NCI-H82 treated with DMSO at 0.1 percent for 48 hours (cell line): ENCODE results near the gene SPHK2.
"Not testable (repeated sequence)": the region's sequence is repeated elsewhere in the genome, so short reads cannot be mapped to it uniquely, and the experiment has no call there.

Experiments used
- DNase-seq: peaks from one replicate; lab custom pipeline; 2025; ENCODE audit not compliant: unreplicated experiment; lab: John Stamatoyannopoulos, UW

Gene SPHK2

DNA sequence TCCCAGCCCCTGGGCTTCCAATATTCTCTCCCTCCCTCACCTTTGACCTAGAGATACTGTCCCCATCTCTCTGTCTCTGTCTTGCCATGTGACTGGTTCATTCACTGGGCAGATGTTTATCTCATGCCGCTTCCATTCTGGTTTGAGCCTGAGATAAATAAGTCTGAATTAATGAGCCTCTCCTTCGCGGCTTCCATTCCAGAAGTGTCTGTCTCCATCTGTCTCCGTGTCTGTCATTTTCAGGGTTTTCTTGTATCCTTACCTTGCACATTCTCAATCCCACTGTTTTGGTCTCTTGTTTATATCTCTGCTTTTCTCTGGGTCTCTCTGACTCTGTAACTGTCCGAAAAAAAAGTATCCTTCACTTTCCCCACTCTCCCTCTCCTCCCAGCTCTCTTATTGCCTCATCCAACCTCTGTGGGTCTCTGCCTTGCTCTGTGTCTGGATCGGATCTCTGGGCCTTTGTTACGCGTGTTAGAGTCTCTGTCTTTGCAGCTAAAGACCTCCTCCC is 4.3 kb downstream of the SPHK2 start:
- no peak for DNase-seq

DNA sequence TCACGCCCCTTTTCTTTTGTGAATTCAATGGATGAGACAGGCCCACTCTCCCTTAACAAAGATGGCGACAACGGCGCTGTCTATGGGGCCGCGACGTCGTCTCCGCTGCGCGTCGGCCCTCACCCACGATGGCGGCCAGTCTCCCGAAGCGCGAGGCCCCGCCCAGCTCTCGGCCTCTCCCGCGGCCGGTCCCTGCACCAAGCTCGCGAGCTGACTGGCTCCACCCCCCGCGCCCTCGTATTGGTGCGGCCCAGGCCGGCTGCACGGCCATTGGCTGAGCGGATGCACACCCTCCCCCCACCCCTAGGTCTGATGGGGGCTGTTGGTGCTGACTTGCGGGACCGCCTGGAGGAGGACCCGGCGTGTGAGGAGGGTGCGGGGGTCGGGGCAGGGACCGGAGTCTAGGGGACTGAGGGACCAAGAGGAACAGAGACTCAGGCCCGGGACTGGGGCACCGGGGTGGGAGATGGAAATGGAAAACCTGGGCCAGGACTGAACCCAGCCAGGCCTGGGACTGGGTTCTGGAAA is 4.8 kb downstream of the SPHK2 start:
- peak; percentile 95 for DNase-seq

DNA sequence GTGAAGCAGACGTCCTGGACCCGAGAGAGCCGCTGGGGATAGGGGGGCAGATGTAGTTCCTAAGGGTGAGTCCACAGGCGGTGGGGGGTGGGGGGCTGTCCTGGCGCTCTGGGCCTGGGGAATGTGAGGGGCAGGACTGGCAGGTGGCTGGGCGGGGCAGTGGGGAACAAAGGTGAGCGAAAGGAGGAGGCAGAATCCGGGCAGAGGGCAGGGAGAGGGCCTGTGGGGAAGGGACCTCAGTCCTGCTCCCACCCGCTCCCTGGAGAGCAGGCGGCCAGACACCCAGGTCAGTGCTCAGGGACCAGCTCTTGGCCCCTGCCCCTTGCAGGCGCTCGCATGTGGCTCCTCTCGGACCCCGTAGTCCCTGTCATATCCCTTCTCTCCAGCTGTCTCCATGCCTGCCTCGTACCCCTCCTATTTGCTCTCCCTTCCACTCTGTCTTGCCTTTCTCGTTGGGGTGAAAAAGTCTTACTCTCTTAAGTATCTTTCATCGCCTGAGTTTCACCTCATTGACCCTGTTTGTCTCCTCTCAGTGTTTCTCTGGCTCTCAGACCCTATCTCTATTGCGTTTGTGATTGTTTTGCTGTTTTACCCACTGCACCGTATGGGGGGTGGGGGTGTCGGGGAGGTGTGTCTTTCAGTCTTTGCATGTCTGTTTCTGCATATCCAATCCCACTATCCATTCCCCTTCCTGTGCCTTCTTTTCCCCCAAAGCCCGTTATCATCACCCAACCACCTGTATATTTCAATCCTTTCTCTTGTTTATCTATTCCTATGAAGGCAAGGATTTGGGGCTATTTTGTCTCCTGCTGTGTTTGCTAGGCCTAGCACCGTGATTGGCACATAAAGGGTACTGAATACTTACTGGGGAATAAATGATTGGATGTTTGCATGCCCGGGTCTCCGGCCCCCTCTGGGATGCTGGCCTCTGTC is 5.8 kb downstream of the SPHK2 start:
- DNase-seq: no peak

DNA sequence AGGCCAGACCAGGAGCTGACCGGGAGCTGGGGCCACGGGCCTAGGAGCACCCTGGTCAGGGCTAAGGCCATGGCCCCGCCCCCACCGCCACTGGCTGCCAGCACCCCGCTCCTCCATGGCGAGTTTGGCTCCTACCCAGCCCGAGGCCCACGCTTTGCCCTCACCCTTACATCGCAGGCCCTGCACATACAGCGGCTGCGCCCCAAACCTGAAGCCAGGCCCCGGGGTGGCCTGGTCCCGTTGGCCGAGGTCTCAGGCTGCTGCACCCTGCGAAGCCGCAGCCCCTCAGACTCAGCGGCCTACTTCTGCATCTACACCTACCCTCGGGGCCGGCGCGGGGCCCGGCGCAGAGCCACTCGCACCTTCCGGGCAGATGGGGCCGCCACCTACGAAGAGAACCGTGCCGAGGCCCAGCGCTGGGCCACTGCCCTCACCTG is 6.6 kb downstream of the SPHK2 start:
- DNase-seq: no peak

DNA sequence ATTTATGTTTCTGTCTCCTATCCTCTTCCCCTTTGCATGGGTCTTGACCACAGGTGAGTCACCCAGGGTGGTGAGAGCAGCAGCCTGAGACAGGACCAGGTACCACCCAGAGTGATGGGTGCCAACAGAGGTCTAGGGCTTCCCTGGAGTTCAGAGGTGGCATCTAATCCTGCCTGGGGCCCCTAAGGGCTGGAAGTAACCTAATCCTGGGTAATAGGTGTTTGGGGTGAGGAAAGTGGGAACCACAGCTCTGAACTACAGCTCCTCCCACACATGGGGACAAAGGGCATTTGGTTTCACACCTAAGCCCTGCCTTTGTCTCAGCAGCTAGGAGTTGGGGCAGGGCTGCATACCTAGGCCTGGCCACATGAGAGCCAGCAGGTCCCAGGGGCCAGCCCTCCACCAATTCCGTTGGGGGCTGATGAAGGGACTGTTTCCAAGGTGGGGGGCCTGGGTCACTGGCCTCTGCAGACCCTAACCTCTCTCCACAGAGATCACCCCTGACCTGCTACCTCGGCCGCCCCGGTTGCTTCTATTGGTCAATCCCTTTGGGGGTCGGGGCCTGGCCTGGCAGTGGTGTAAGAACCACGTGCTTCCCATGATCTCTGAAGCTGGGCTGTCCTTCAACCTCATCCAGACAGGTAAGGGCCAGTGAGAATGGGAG is 8.0 kb downstream of the SPHK2 start:
- DNase-seq: no peak

DNA sequence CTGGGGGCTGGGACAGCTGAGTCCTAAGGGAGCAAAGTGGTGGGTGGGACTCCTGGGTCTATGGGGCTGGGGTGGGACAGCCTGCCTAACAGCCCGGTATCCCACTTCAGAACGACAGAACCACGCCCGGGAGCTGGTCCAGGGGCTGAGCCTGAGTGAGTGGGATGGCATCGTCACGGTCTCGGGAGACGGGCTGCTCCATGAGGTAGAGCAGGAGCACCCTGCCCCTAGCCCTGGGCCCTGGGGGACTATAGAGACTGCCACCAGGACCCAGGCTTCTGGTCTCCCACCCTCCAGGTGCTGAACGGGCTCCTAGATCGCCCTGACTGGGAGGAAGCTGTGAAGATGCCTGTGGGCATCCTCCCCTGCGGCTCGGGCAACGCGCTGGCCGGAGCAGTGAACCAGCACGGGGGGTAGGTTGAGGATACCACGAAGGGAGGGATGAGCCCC is 8.6 kb downstream of the SPHK2 start:
- no peak for DNase-seq

DNA sequence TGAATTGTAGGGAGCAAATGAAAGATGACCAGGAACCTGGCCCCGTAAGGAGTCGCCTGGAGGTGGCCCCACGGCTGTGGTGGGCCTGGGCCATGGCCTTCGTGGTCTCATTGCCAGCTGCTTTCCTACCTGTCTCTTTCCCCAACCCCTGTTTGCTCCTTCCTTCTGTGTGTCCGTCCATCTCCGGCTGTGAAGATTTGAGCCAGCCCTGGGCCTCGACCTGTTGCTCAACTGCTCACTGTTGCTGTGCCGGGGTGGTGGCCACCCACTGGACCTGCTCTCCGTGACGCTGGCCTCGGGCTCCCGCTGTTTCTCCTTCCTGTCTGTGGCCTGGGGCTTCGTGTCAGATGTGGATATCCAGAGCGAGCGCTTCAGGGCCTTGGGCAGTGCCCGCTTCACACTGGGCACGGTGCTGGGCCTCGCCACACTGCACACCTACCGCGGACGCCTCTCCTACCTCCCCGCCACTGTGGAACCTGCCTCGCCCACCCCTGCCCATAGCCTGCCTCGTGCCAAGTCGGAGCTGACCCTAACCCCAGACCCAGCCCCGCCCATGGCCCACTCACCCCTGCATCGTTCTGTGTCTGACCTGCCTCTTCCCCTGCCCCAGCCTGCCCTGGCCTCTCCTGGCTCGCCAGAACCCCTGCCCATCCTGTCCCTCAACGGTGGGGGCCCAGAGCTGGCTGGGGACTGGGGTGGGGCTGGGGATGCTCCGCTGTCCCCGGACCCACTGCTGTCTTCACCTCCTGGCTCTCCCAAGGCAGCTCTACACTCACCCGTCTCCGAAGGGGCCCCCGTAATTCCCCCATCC is 9.4 kb downstream of the SPHK2 start:
- no peak for DNase-seq

DNA sequence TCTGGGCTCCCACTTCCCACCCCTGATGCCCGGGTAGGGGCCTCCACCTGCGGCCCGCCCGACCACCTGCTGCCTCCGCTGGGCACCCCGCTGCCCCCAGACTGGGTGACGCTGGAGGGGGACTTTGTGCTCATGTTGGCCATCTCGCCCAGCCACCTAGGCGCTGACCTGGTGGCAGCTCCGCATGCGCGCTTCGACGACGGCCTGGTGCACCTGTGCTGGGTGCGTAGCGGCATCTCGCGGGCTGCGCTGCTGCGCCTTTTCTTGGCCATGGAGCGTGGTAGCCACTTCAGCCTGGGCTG is 9.9 kb downstream of the SPHK2 start:
- no peak for DNase-seq

DNA sequence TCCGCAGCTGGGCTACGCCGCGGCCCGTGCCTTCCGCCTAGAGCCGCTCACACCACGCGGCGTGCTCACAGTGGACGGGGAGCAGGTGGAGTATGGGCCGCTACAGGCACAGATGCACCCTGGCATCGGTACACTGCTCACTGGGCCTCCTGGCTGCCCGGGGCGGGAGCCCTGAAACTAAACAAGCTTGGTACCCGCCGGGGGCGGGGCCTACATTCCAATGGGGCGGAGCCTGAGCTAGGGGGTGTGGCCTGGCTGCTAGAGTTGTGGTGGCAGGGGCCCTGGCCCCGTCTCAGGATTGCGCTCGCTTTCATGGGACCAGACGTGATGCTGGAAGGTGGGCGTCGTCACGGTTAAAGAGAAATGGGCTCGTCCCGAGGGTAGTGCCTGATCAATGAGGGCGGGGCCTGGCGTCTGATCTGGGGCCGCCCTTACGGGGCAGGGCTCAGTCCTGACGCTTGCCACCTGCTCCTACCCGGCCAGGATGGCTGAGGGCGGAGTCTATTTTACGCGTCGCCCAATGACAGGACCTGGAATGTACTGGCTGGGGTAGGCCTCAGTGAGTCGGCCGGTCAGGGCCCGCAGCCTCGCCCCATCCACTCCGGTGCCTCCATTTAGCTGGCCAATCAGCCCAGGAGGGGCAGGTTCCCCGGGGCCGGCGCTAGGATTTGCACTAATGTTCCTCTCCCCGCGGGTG is 10.4 kb downstream of the SPHK2 start:
- DNase-seq: no peak

DNA sequence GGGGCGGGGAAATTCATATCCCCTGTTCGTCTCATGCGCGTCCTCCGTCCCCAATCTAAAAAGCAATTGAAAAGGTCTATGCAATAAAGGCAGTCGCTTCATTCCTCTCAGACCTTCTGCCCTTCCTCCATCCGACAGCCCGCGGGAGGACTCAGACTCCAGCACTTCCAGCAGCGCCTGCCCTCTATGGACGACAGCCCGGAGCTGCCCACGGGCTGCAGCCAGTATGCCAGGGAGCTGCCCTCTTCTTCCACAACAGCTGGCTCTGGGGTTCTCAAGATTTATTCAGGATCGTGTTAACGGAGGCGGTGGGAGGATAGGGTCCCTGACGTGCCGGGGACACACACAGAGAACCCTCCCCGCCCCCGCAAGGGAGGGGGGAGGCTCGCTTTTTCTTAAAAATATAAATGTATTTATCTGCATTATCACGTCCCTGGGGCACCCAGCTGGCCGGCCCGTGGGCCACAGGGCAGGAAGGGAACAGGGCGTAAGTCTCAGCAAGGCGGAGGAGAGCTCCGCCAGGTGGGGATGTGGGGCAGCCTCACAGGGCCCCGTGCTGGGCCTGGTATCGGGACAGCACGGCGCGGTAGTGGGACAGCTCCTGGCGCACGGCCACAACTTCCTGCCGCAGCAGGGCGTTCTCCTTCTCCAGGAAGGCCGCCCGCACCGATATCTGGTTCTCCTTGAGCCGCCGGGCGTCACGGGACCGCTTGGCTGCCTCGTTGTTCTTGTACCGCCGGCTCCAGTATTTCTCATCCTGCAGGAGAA is 11.2 kb downstream of the SPHK2 start:
- no peak for DNase-seq

DNA sequence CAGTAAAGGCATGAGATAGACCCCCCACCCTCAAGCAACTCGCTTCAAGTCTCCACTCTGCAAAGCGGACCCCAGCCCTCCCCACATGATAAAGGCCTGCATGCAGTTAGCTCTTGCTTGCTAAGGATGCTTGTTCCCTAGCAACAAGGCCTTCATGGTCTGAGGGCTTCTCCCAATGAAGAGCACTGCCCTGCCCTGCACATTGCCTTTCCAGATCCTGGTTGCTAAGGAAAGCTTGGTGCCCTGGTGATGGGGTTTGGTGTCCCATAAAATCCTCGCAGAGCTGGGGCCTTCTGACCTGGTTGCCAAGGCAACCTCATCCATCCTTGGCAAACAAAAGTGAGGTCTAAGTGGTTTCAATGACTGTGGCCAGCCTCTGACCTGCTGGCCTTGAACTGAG is 11.9 kb downstream of the SPHK2 start:
- no peak for DNase-seq

DNA sequence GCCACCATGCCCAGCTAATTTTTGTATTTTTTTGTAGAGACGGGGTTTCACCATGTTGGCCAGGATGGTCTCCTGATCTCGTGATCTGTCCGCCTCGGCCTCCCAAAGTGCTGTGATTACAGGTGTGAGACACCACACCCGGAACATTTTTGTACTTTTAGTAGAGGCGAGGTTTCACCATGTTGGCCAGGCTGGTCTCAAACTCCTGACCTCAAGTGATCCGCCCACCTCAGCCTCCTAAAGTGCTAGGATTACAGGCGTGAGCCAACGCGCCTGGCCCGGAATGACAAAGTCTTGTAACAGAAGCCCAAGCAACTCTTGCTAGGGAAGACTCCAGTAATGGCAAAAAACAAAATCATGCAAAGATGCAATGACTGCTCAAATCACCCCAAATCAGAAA is 13.0 kb downstream of the SPHK2 start:
- not testable (repeated sequence) for DNase-seq

DNA sequence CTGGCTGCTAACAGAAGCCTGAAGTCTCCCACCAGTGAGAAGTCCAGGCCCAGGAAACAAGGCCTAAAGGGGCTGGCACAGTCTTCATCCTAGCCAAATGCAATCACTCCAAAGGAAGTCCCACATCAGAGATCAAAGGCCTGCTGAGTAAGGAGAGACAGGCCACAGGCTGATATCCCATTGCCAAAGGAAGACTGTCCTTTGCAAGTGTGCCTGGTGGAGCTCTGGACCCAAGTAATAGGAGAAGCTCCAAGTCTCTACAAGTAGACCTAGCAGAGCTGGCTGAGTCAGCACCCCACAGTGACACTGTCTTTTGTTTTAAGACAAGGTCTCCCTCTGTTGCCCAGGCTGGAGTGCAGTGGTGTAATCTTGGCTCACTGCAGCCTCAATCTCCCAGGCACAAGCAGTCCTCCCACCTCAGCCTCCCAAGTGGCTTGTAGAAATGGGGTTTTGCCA is 13.4 kb downstream of the SPHK2 start:
- DNase-seq: no peak

DNA sequence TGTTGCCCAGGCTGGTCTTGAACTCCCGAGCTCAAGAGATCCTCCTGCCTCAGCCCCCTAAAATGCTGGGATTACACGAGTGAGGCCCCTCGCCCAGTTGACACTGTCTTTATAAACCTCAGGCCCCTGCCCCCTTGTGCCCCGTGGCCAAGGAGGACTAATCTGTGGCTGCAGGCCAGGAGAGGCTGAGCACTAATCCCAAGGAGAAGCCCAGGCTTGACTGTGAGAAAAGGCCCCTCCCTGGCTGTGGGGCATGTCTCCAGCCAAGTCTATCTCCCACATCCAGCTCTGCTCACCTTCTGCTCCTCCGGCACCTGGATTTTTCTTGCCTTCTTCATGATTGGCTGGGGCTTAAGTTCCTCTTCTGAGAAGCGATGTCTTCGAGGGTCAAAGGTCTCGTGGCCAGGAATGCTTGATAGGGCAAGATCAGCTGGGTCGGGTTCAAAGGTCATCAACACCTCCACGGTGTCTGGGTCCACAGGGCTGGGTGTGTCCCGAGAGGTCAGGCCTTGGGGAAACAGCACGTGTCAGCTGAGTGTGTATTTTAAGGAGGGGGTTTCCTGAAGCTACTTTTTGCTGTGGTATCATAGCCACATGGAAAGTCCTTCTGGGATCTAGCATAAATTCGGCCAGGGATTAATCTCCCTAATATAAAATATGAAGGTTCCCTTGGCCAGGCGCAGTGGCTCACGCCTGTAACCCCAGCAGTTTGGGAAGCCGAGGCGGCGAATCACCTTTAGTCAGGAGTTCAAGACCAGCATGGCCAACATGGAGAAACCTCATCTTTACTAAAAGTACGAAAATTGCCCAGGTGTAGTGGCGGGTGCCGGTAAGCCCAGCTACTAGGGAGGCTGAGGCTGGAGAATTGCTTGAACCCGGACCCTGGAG is 14.1 kb downstream of the SPHK2 start:
- peak; percentile 26 for DNase-seq

DNA sequence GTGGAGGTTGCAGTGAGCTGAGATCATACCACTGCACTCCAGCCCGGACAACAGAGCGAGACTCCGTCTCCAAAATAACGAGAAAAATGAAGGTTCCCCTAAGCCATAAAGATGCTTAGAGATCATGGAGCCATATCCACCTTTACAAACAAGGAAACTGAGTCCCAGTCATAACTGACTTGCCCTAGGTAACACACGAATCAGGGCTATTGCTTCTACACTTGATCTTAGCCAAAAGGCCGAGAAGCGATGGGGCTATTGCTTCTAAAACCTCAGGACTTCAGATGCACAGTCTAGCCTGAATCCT is 14.7 kb downstream of the SPHK2 start:
- no peak for DNase-seq

DNA sequence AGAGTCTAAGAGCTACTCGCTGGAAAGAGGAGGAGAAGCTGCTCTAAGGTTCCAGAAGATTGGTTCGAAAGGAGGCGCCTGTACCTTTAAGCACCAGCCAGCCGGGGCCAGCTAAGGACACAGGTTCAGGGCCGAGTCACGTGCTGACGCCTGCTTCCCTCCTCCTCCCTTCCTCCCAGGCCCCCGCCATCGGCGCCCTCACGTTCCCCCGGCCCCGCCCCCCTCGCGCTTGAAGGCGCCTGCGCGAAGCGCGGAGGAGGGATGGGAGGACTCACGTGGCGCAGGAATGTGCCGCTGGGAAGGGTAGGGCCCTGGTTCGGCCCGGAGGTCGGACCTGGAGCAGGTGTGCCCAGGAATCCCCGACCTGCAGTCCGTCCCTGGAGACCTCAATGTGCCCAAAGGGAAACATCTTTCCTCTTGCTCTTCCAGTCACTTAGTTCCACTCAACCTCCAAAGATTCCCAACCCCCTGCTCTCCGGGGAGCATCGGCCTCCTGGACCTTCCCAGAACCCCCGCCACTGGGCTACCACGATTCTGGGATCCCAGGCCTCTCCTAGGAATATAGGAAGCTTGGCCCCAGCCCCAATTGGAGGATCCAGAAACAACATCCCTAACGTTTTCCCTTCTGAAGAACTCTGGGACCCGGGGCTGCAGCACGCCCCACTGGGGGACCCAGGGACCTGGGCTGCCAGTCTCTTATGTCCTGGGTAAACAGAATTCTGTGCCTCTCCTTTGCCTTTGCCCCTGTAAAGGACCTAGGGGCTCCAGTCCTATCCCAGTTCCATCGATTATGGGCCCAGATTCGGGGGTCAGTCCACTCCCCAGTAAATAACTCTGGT is 15.3 kb downstream of the SPHK2 start:
- peak; percentile 94 for DNase-seq

DNA sequence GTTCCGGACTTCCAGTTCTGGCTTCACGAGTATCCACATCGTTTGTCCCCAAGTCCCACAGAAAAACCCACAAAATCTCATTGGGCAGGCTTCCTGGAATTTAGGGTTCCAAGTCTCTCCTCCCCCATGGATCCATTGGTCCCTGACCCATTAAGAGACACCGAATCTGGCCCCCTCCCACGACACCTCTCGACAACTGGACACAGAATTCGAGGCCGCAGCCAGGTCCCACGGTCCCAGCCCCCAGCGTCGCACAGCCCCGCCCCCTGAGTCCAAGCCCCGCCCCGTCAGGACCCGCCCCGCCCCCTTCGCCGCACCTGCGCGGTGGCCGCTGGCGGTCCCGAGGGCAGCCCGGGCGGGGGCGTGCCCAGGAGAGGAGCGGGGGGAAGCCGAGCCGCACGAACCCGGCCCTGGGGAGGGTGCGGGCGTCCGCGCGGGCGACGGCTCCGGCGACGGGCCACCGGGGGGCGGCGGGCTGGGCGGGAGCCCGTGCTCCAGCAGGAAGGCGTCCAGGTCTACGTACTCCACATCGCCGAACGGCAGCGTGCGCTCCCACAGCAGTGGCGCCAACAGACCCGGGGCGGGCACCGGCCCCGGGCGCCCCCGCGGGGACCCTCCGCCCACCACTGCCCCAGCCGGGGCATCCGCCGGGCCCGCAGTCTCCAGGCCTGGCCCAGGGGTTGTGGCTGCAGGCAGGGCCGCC is 16.1 kb downstream of the SPHK2 start:
- DNase-seq: no peak
